Raji (cell line): Measurements from ENCODE around the gene CIAO3.

ENCODE experiments used
- POLR2A ChIP-seq: IDR thresholded peaks from 2 replicates; pipeline ENCODE4 v1.6.1; 2011; ENCODE audit warnings: low read depth, low read length, control low read depth; ENCODE audit not compliant: insufficient read depth

Gene CIAO3

GRCh38 chr16:707062-707538 lies 33.7 kb downstream of the CIAO3 start:
- TF ChIP-seq POLR2A: no peak

- no peak for TF ChIP-seq POLR2A
These were observed 34.4 kb downstream of the CIAO3 start for GRCh38 chr16:706189-707061.

- no peak for TF ChIP-seq POLR2A
These were observed 35.2 kb downstream of the CIAO3 start, which contains the start of gene FBXL16 for GRCh38 chr16:705431-706188. FBXL16 (minus strand) TSS chr16:705801; CDS start chr16:697405, 8,396 bp downstream.

- no peak for TF ChIP-seq POLR2A
These were observed 36.0 kb downstream of the CIAO3 start for GRCh38 chr16:704552-705380.

GRCh38 chr16:704047-704446 lies 36.8 kb downstream of the CIAO3 start:
- no peak for TF ChIP-seq POLR2A

GRCh38 chr16:703406-703805 lies 37.4 kb downstream of the CIAO3 start:
- TF ChIP-seq POLR2A: no peak

GRCh38 chr16:702341-702740 lies 38.5 kb downstream of the CIAO3 start:
- no peak for TF ChIP-seq POLR2A

- TF ChIP-seq POLR2A: no peak
These were observed 39.9 kb downstream of the CIAO3 start for GRCh38 chr16:700684-701584.

GRCh38 chr16:698911-699671 lies 41.7 kb downstream of the CIAO3 start:
- TF ChIP-seq POLR2A: no peak

- TF ChIP-seq POLR2A: no peak
These were observed 45.3 kb downstream of the CIAO3 start for GRCh38 chr16:695355-696089.

- no peak for TF ChIP-seq POLR2A
These were observed 45.9 kb downstream of the CIAO3 start for GRCh38 chr16:694863-695354.

GRCh38 chr16:694187-694862 lies 46.5 kb downstream of the CIAO3 start:
- TF ChIP-seq POLR2A: no peak
